Osteocyte (in vitro differentiated cells): ENCODE measurements around the gene G6PD. TPM values are rescaled to one million over a fixed set of nuclear protein-coding genes. Genes with fewer than 3 reads are reported as not detected.
"Not testable (repeated sequence)": the region's sequence is repeated elsewhere in the genome, so short reads cannot be mapped to it uniquely, and the experiment has no call there.

Experiments used
- DNase-seq: peaks from one replicate; pipeline ENCODE4 v3.0.0; 2021; ENCODE audit warnings: mixed read lengths; ENCODE audit not compliant: unreplicated experiment; ENCODE audit errors: extremely low spot score
- H3K27ac Mint-ChIP-seq: one replicate; pipeline ENCODE4 v1.8.0; 2021; ENCODE audit warnings: mild to moderate bottlenecking, mixed read lengths; ENCODE audit not compliant: unreplicated experiment
- H3K27me3 Mint-ChIP-seq: one replicate; pipeline ENCODE4 v1.8.0; 2021; ENCODE audit warnings: mixed read lengths; ENCODE audit not compliant: unreplicated experiment
- H3K36me3 Mint-ChIP-seq: one replicate; pipeline ENCODE4 v1.8.0; 2021; ENCODE audit warnings: mixed read lengths; ENCODE audit not compliant: unreplicated experiment
- H3K4me1 Mint-ChIP-seq: one replicate; pipeline ENCODE4 v1.8.0; 2021; ENCODE audit warnings: mixed read lengths; ENCODE audit not compliant: unreplicated experiment
- H3K4me3 Mint-ChIP-seq: one replicate; pipeline ENCODE4 v1.8.0; 2021; ENCODE audit warnings: mild to moderate bottlenecking, moderate library complexity, mixed read lengths; ENCODE audit not compliant: unreplicated experiment
- H3K9me3 Mint-ChIP-seq: one replicate; pipeline ENCODE4 v1.8.0; 2021; ENCODE audit warnings: mixed read lengths; ENCODE audit not compliant: unreplicated experiment
- total RNA-seq: library from RNA; stranded (reverse); gene quantifications from 2 replicates; pipeline ENCODE4 v1.2.1, GENCODE V29; 2021

The G6PD gene
- total RNA-seq, 1 donor from 2014 or later = 108 TPM

- DNase-seq, H3K4me1 Mint-ChIP-seq, H3K4me3 Mint-ChIP-seq, H3K9me3 Mint-ChIP-seq, H3K27ac Mint-ChIP-seq, H3K27me3 Mint-ChIP-seq, H3K36me3 Mint-ChIP-seq: not testable (repeated sequence)
Observed at GRCh38 chrX:154582994-154583393, 36.3 kb upstream of the G6PD start.

- DNase-seq, H3K27ac Mint-ChIP-seq, H3K27me3 Mint-ChIP-seq, H3K36me3 Mint-ChIP-seq, H3K9me3 Mint-ChIP-seq, H3K4me3 Mint-ChIP-seq, H3K4me1 Mint-ChIP-seq: not testable (repeated sequence)
Observed at GRCh38 chrX:154575076-154575475, 28.4 kb upstream of the G6PD start.

GRCh38 chrX:154573061-154573460 is 26.4 kb upstream of the G6PD start:
- not testable (repeated sequence) for H3K27me3 Mint-ChIP-seq, H3K4me1 Mint-ChIP-seq, H3K4me3 Mint-ChIP-seq, H3K9me3 Mint-ChIP-seq, H3K27ac Mint-ChIP-seq, H3K36me3 Mint-ChIP-seq, DNase-seq

- H3K4me1 Mint-ChIP-seq, H3K4me3 Mint-ChIP-seq, H3K9me3 Mint-ChIP-seq, DNase-seq, H3K27me3 Mint-ChIP-seq, H3K27ac Mint-ChIP-seq, H3K36me3 Mint-ChIP-seq: not testable (repeated sequence)
Observed at GRCh38 chrX:154570361-154570760, 23.7 kb upstream of the G6PD start.

GRCh38 chrX:154562295-154562694 is 15.6 kb upstream of the G6PD start:
- H3K4me1 Mint-ChIP-seq = not testable (repeated sequence)

GRCh38 chrX:154560326-154560725 is 13.7 kb upstream of the G6PD start:
- H3K4me3 Mint-ChIP-seq, H3K27me3 Mint-ChIP-seq, H3K4me1 Mint-ChIP-seq, H3K9me3 Mint-ChIP-seq, H3K27ac Mint-ChIP-seq, H3K36me3 Mint-ChIP-seq, DNase-seq: not testable (repeated sequence)

More at GRCh38 chrX:154562295-154562694, 15.6 kb upstream of the G6PD start:
- not testable (repeated sequence) for H3K27ac Mint-ChIP-seq, H3K9me3 Mint-ChIP-seq, H3K36me3 Mint-ChIP-seq, H3K4me3 Mint-ChIP-seq, DNase-seq, H3K27me3 Mint-ChIP-seq

GRCh38 chrX:154558896-154559295 is 12.2 kb upstream of the G6PD start:
- not testable (repeated sequence) for H3K4me3 Mint-ChIP-seq, H3K4me1 Mint-ChIP-seq, H3K9me3 Mint-ChIP-seq, DNase-seq, H3K27ac Mint-ChIP-seq, H3K27me3 Mint-ChIP-seq, H3K36me3 Mint-ChIP-seq

- not testable (repeated sequence) for H3K27ac Mint-ChIP-seq, H3K4me1 Mint-ChIP-seq, H3K27me3 Mint-ChIP-seq
Observed at GRCh38 chrX:154558060-154558690, 11.5 kb upstream of the G6PD start.

GRCh38 chrX:154552112-154552806 is 5.6 kb upstream of the G6PD start:
- DNase-seq, H3K36me3 Mint-ChIP-seq, H3K4me3 Mint-ChIP-seq, H3K4me1 Mint-ChIP-seq, H3K9me3 Mint-ChIP-seq, H3K27ac Mint-ChIP-seq, H3K27me3 Mint-ChIP-seq: not testable (repeated sequence)

More at GRCh38 chrX:154558060-154558690, 11.5 kb upstream of the G6PD start:
- H3K4me3 Mint-ChIP-seq, H3K9me3 Mint-ChIP-seq, H3K36me3 Mint-ChIP-seq, DNase-seq: not testable (repeated sequence)
